Gastrocnemius medialis (tissue), 4 donors: ENCODE data around the gene ACSL4.

Experiments
- CTCF ChIP-seq, 5 experiments: fragments of 450-650 bp in 3 of 5; fragments of 200-600 bp in 2 of 5; sonication (generic) in 2 of 5; IDR thresholded peaks in 4 of 5; conservative IDR thresholded peaks in 1 of 5; 1 replicate in 4 of 5; 2 replicates in 1 of 5; pipeline ENCODE4 v1.5.1; 2016 to 2019; ENCODE audit warnings: antibody characterized with exemption in 5 of 5, mild to moderate bottlenecking in 3 of 5, moderate library complexity in 3 of 5
- POLR2A ChIP-seq, 2 donors: fragments of 450-650 bp; IDR thresholded peaks; one replicate each; pipeline ENCODE4 v1.6.1; 2017; ENCODE audit warnings: antibody characterized with exemption in 2 of 2, mild to moderate bottlenecking in 2 of 2, moderate library complexity in 2 of 2

- TF ChIP-seq CTCF (IDR thresholded peaks at IDR 0.05 in 4 of 5, conservative IDR thresholded peaks at IDR 0.05 in 1 of 5) = no peak
- TF ChIP-seq POLR2A (IDR thresholded peaks at IDR 0.05) = no peak
These were observed 72.5 kb downstream of the ACSL4 start for GRCh38 chrX:109660435-109661143.
